MM.1S (cell line): ENCODE results near the gene FOXP1.

Experiments
- DNase-seq: peaks from one replicate; pipeline ENCODE4 v3.0.0-alpha.2; 2015
- H2AFZ ChIP-seq: fragments of 300-600 bp; sonication (generic); 2 replicates; pipeline ENCODE4 v1.6.0; 2016; ENCODE audit warnings: antibody characterized with exemption, low read length
- H3F3A ChIP-seq: fragments of 300-600 bp; sonication (generic); 2 replicates; pipeline ENCODE4 v1.6.1; 2016; ENCODE audit warnings: mild to moderate bottlenecking, antibody characterized with exemption, low read length, moderate library complexity, mixed read lengths; ENCODE audit not compliant: insufficient read depth
- H3K27ac ChIP-seq: fragments of 300-600 bp; sonication (generic); 2 replicates; pipeline ENCODE4 v1.5.1; 2016; ENCODE audit warnings: mild to moderate bottlenecking, low read length
- H3K27me3 ChIP-seq: fragments of 300-600 bp; sonication (generic); replicated peaks from 2 replicates; pipeline ENCODE4 v1.6.0; 2016; ENCODE audit warnings: low read length; ENCODE audit not compliant: insufficient read depth
- H3K36me3 ChIP-seq: fragments of 300-600 bp; sonication (generic); replicated peaks from 2 replicates; pipeline ENCODE4 v1.6.1; 2016; ENCODE audit warnings: mild to moderate bottlenecking, low read length, mixed read lengths; ENCODE audit not compliant: insufficient read depth
- H3K4me1 ChIP-seq: fragments of 300-600 bp; sonication (generic); 2 replicates; pipeline ENCODE4 v1.6.1; 2016; ENCODE audit warnings: low read length, mixed read lengths
- H3K4me2 ChIP-seq: fragments of 300-600 bp; sonication (generic); 2 replicates; pipeline ENCODE4 v1.6.0; 2016; ENCODE audit warnings: low read depth, low read length
- H3K4me3 ChIP-seq: fragments of 300-600 bp; sonication (generic); 2 replicates; pipeline ENCODE4 v1.5.1; 2016; ENCODE audit warnings: low read length, mixed read lengths
- H3K79me2 ChIP-seq: fragments of 300-600 bp; sonication (generic); 2 replicates; pipeline ENCODE4 v1.6.1; 2016; ENCODE audit warnings: mixed run types, low read length, mixed read lengths
- H3K9ac ChIP-seq: fragments of 300-600 bp; sonication (generic); 2 replicates; pipeline ENCODE4 v1.6.1; 2016; ENCODE audit warnings: low read length, mixed read lengths
- H3K9me2 ChIP-seq: fragments of 300-600 bp; sonication (generic); replicated peaks from 2 replicates; pipeline ENCODE4 v1.6.1; 2016; ENCODE audit warnings: mild to moderate bottlenecking, low read length, mixed read lengths; ENCODE audit not compliant: insufficient read depth
- H3K9me3 ChIP-seq: fragments of 300-600 bp; sonication (generic); replicated peaks from 2 replicates; pipeline ENCODE4 v1.6.1; 2016; ENCODE audit warnings: mild to moderate bottlenecking, low read length, mixed read lengths; ENCODE audit not compliant: insufficient read depth
- H4K20me1 ChIP-seq: fragments of 300-600 bp; sonication (generic); 2 replicates; pipeline ENCODE4 v1.6.1; 2016; ENCODE audit warnings: mild to moderate bottlenecking, low read length, moderate library complexity, mixed read lengths; ENCODE audit not compliant: insufficient read depth
- EZH2 ChIP-seq: fragments of 300-600 bp; sonication (generic); optimal IDR thresholded peaks from 2 replicates; pipeline ENCODE3; 2017; ENCODE audit warnings: low read depth, mild to moderate bottlenecking, antibody characterized with exemption, low read length, mixed read lengths
- EZH2phosphoT487 ChIP-seq: fragments of 300-600 bp; sonication (generic); IDR thresholded peaks from 2 replicates; pipeline ENCODE4 v1.6.1; 2018; ENCODE audit warnings: antibody characterized with exemption, low read length
- TF ChIP-seq, protein P1 (sequence below): fragments of 300-600 bp; sonication (generic); IDR thresholded peaks from 2 replicates; pipeline ENCODE4 v1.5.1; 2016; ENCODE audit warnings: antibody characterized with exemption, low read length, mixed read lengths

Gene FOXP1

DNA sequence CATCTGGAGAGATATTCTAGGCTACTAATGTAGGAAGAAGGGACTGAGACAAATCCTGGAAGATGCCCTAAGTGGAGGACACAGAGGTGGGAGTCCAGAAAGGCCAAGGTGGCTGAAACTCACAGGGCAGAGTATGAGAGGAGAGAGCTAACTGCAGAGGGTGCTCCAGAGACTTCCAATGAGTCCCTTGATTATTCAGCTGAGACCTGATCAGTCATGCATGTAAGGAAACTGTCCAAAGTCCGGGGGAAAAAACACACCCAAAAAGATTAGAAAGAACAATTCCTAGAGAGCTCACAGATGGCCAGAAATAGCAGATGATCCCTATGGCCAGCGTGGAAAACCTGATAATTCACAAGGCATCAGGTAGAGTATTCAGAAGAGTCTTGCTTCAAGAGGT is 18.7 kb upstream of the FOXP1 start:
- Histone ChIP-seq H3K27me3 (no peaks in the 10 kb centered on the region), H3K4me1 (no peaks in the 10 kb centered on the region), H3K36me3 (no peaks in the 10 kb centered on the region), H2AFZ (no peak overlapping the region), H3K79me2 (no peaks in the 10 kb centered on the region), H3K27ac (no peak overlapping the region), H3K9ac (no peak overlapping the region), H3K4me2 (no peak overlapping the region), H3F3A (no peaks in the 10 kb centered on the region), H3K9me2 (no peaks in the 10 kb centered on the region), H3K9me3 (no peaks in the 10 kb centered on the region), H3K4me3 (no peak overlapping the region), H4K20me1 (no peaks in the 10 kb centered on the region)
- DNase-seq = no peak
- TF ChIP-seq EZH2phosphoT487 (no peak), EZH2 (no peak)
- TF ChIP-seq, protein P1, sequence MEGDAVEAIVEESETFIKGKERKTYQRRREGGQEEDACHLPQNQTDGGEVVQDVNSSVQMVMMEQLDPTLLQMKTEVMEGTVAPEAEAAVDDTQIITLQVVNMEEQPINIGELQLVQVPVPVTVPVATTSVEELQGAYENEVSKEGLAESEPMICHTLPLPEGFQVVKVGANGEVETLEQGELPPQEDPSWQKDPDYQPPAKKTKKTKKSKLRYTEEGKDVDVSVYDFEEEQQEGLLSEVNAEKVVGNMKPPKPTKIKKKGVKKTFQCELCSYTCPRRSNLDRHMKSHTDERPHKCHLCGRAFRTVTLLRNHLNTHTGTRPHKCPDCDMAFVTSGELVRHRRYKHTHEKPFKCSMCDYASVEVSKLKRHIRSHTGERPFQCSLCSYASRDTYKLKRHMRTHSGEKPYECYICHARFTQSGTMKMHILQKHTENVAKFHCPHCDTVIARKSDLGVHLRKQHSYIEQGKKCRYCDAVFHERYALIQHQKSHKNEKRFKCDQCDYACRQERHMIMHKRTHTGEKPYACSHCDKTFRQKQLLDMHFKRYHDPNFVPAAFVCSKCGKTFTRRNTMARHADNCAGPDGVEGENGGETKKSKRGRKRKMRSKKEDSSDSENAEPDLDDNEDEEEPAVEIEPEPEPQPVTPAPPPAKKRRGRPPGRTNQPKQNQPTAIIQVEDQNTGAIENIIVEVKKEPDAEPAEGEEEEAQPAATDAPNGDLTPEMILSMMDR = no peak

DNA sequence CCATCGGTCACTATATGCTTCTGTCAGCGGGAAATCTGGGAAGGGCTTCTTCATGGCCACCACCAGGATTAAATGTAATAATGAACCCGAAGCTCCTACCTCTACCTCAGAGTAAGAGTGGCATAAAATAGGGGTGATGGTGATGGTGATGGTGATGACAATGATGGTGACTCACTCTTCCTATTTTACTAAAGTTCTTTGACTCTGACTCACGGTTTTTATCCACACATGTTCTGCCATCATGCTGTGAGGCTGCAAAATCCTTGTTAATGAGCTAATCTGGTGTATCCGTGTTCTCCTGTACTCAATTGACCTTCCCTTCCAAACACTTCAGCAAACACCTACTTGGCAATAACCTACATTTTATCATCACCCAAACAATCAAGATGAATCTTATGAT is 18.3 kb upstream of the FOXP1 start:
- no peak overlapping the region for H3K27ac ChIP-seq
- no peaks in the 10 kb centered on the region for H3K9me3 ChIP-seq
- no peaks in the 10 kb centered on the region for H4K20me1 ChIP-seq
- no peaks in the 10 kb centered on the region for H3K4me1 ChIP-seq
- no peaks in the 10 kb centered on the region for H3K27me3 ChIP-seq
- no peak overlapping the region for H3K9ac ChIP-seq
- no peak overlapping the region for H2AFZ ChIP-seq
- no peaks in the 10 kb centered on the region for H3K79me2 ChIP-seq
- no peak overlapping the region for H3K4me2 ChIP-seq
- TF ChIP-seq EZH2 = no peak
- no peak for DNase-seq
- no peak overlapping the region for H3K4me3 ChIP-seq
- H3K9me2 ChIP-seq = no peaks in the 10 kb centered on the region
- H3F3A ChIP-seq = no peaks in the 10 kb centered on the region
- no peaks in the 10 kb centered on the region for H3K36me3 ChIP-seq

DNA sequence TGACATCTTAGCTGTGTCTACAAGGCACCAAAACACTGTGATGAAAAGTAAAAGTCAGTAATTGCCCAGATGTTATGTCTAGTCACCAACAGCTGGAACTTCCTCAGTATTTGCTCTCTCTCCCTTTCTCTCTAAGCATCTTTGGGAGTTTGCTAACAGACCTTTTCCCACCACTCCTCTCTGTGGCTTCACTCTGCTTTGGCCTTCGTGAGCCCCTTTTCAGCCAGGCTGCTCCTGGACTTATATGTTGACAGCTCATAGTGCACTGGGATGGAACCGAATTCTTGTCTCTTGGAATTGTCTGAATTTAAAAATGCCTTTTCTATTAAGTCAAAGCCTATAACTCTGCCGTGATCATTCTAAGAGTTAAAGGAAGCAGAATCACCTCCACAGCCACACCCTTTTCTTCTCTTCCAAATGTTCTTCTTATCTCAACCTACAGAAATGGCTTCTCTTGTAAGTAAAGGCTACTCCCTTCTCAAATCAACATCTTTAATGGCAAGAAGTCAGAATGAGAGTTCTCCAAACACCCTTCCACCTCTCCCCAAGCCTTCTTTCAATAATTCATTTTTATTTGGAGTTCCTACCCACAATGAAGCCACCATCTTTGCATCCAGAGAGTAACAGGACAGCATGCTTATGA is 17.2 kb upstream of the FOXP1 start:
- H3K9me2 ChIP-seq = no peaks in the 10 kb centered on the region
- no peaks in the 10 kb centered on the region for H3F3A ChIP-seq
- no peak overlapping the region for H3K4me2 ChIP-seq
- no peak overlapping the region for H3K4me3 ChIP-seq
- H3K36me3 ChIP-seq = no peaks in the 10 kb centered on the region
- H3K27ac ChIP-seq = no peak overlapping the region
- H3K27me3 ChIP-seq = no peaks in the 10 kb centered on the region
- no peak overlapping the region for H2AFZ ChIP-seq
- DNase-seq = no peak
- TF ChIP-seq EZH2phosphoT487 (no peak), EZH2 (no peak)
- TF ChIP-seq, protein P1 = no peak
- no peaks in the 10 kb centered on the region for H3K9me3 ChIP-seq
- no peaks in the 10 kb centered on the region for H4K20me1 ChIP-seq
- H3K79me2 ChIP-seq = no peaks in the 10 kb centered on the region
- H3K4me1 ChIP-seq = no peaks in the 10 kb centered on the region
- H3K9ac ChIP-seq = no peak overlapping the region

DNA sequence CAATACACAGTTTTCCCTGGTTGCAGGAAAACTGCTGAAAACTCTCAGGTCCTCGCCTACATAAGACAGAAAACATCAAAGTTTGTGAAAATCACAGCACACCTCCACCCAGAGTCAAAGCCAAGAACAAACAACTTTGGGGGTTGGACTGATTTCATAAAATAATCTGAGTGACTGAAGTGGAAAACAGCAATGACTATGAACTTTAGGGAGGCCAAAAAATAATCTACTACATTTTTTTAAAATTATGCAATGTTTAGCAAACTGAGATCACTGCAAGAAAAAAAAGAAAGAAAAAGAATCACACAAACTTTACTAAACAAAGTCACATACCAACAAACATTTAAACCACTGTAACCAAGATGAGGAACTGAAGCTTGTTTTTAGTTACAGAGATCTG is 15.9 kb upstream of the FOXP1 start:
- Histone ChIP-seq H3K9me2 (no peaks in the 10 kb centered on the region), H2AFZ (no peak overlapping the region), H4K20me1 (no peaks in the 10 kb centered on the region), H3K27me3 (no peaks in the 10 kb centered on the region), H3K79me2 (no peaks in the 10 kb centered on the region), H3K27ac (no peak overlapping the region), H3K4me1 (no peaks in the 10 kb centered on the region), H3K4me2 (no peak overlapping the region), H3K4me3 (no peak overlapping the region), H3K9me3 (no peaks in the 10 kb centered on the region), H3F3A (no peaks in the 10 kb centered on the region), H3K9ac (no peak overlapping the region), H3K36me3 (no peaks in the 10 kb centered on the region)
- no peak for DNase-seq
- TF ChIP-seq, protein P1 = no peak
- TF ChIP-seq EZH2 (no peak), EZH2phosphoT487 (no peak)
